K562 (cell line): Measurements from ENCODE around the gene HOMEZ. TPM values are rescaled to one million over a fixed set of nuclear protein-coding genes. Genes with fewer than 3 reads are reported as not detected.
A peak's percentile ranks its signal among the peaks of the same experiment; 100 is the strongest.

Experiments
- ATAC-seq: fragments of 200-7000 bp; cut with Tn5 transposase; 3 replicates; pipeline ENCODE4 v1.9.1; 2020; ENCODE audit warnings: moderate library complexity
- BruUV-seq: library from RNA; stranded (reverse); fragments of 400-500 nt; replicated peaks from 2 replicates; lab custom pipeline; 2021; lab: Mats Ljungman, UMichigan
- CTCF ChIA-PET: fragments of 300-600 bp; formaldehyde crosslinking; extraction: SDS; loops from one replicate; lab custom pipeline; 2021; ENCODE audit warnings: low intra/inter-chr PET ratio; lab: Yijun Ruan, JAX
- POLR2A ChIA-PET: fragments of 300-600, 350-650 bp; sonication (Branson Sonifier 250); formaldehyde crosslinking; extraction: SDS; loops from one replicate; lab custom pipeline; 2021; ENCODE audit warnings: antibody characterized with exemption, inconsistent platforms; lab: Yijun Ruan, JAX
- DNase-seq, 4 experiments: peaks; one replicate each; pipeline versions ENCODE4 v3.0.0 to v3.0.0-alpha.2; 2011 to 2018; ENCODE audit warnings: low spot score in 3 of 4, mixed read lengths in 3 of 4; ENCODE audit errors: extremely low read depth in 1 of 4
- FAIRE-seq: peaks from 2 replicates; lab custom pipeline; 2011; peaks lifted over from hg19 to GRCh38; lab: Jason Lieb, UNC
- H2AFZ ChIP-seq: 2 replicates; pipeline ENCODE4 v1.6.0; 2011; ENCODE audit warnings: low read depth, low read length, control low read depth, inconsistent platforms
- H3K27ac ChIP-seq: fragments of 200-600 bp; 3 replicates; pipeline ENCODE4 v1.8.0; 2011; ENCODE audit warnings: low read depth, mild to moderate bottlenecking, control low read depth, inconsistent platforms, low read length, moderate library complexity, mixed read lengths; ENCODE audit errors: extremely low read depth
- H3K27me3 ChIP-seq, 2 experiments: fragments of 300-600 bp in 1 of 2; 2 replicates in 1 of 2; 3 replicates in 1 of 2; pipeline versions ENCODE4 v1.6.0 to v1.8.0; 2011; ENCODE audit warnings: inconsistent platforms in 2 of 2, low read length in 2 of 2, mild to moderate bottlenecking in 1 of 2, mixed read lengths in 1 of 2, moderate library complexity in 1 of 2; ENCODE audit not compliant: control insufficient read depth in 2 of 2, insufficient read depth in 2 of 2
- H3K36me3 ChIP-seq: fragments of 300-600 bp; 3 replicates; pipeline ENCODE4 v1.8.0; 2011; ENCODE audit warnings: mild to moderate bottlenecking, low read length, inconsistent platforms; ENCODE audit not compliant: control insufficient read depth, insufficient read depth
- H3K4me1 ChIP-seq, 2 experiments: fragments of 200-600 bp in 1 of 2; replicated peaks in 1 of 2; 2 replicates in 1 of 2; 3 replicates in 1 of 2; pipeline versions ENCODE4 v1.5.1 to v1.8.0; 2011; ENCODE audit warnings: inconsistent platforms in 2 of 2, low read length in 2 of 2, mild to moderate bottlenecking in 1 of 2, mixed read lengths in 1 of 2, moderate library complexity in 1 of 2; ENCODE audit not compliant: control insufficient read depth in 2 of 2, insufficient read depth in 2 of 2
- H3K4me2 ChIP-seq: 2 replicates; pipeline ENCODE4 v1.6.1; 2011; ENCODE audit warnings: low read length, control low read depth, inconsistent platforms, mixed read lengths; ENCODE audit not compliant: insufficient read depth
- H3K4me3 ChIP-seq: fragments of 200-600 bp; sonication (generic), shearing (Covaris generic); 2 replicates; pipeline ENCODE4 v1.5.1; 2016; ENCODE audit warnings: control low read depth, inconsistent platforms
- H3K79me2 ChIP-seq: fragments of 200-600 bp; 3 replicates; pipeline ENCODE4 v1.8.0; 2011; ENCODE audit warnings: low read length, inconsistent platforms; ENCODE audit not compliant: control insufficient read depth, insufficient read depth
- H3K9ac ChIP-seq, 2 experiments: 2 replicates each; pipeline versions ENCODE4 v1.6.0 to v1.6.1; 2011; ENCODE audit warnings: low read depth in 2 of 2, low read length in 2 of 2, control low read depth in 1 of 2, inconsistent platforms in 1 of 2, mild to moderate bottlenecking in 1 of 2, mixed read lengths in 1 of 2; ENCODE audit not compliant: insufficient read depth in 1 of 2
- H3K9me1 ChIP-seq: one replicate; pipeline ENCODE4 v1.6.0; 2011; ENCODE audit warnings: inconsistent platforms, mild to moderate bottlenecking, low read length, moderate library complexity; ENCODE audit not compliant: control insufficient read depth, insufficient read depth
- H3K9me3 ChIP-seq: replicated peaks from 2 replicates; pipeline ENCODE4 v1.5.1; 2011; ENCODE audit warnings: low read depth, low read length, inconsistent platforms; ENCODE audit not compliant: control insufficient read depth, insufficient read depth
- H4K20me1 ChIP-seq: replicated peaks from 2 replicates; pipeline ENCODE4 v1.6.1; 2011; ENCODE audit warnings: low read length, inconsistent platforms, mixed read lengths; ENCODE audit not compliant: control insufficient read depth, insufficient read depth
- C11orf30 ChIP-seq: fragments of 450-650 bp; IDR thresholded peaks from 2 replicates; pipeline ENCODE4 v1.6.1; 2016; ENCODE audit warnings: low read depth, mild to moderate bottlenecking
- ID3 ChIP-seq, 2 experiments: fragments of 250-450 bp in 1 of 2; fragments of 450-650 bp in 1 of 2; sonication (Bioruptor Pico) in 1 of 2; IDR thresholded peaks; 2 replicates each; pipeline versions ENCODE4 v1.6.1 to v1.8.0; 2016 to 2021; ENCODE audit warnings: mild to moderate bottlenecking in 2 of 2, moderate library complexity in 2 of 2, missing compliant biosample characterization in 1 of 2, missing genetic modification characterization in 1 of 2
- MTA1 ChIP-seq: fragments of 450-650 bp; IDR thresholded peaks from 2 replicates; pipeline ENCODE4 v1.6.1; 2017; ENCODE audit warnings: borderline replicate concordance
- SAP30 ChIP-seq: fragments of 200-600 bp; sonication (generic); IDR thresholded peaks from 2 replicates; pipeline ENCODE4 v1.6.1; 2012; ENCODE audit warnings: borderline replicate concordance, low read depth, mild to moderate bottlenecking, moderate library complexity, low read length, control low read depth, inconsistent platforms; ENCODE audit not compliant: insufficient read depth, poor library complexity, severe bottlenecking
- SMARCA5 ChIP-seq: fragments of 450-650 bp; IDR thresholded peaks from 2 replicates; pipeline ENCODE4 v1.6.1; 2016
- ZBTB2 ChIP-seq: fragments of 450-650 bp; IDR thresholded peaks from 2 replicates; pipeline ENCODE4 v1.6.1; 2016; ENCODE audit warnings: antibody characterized with exemption
- ZNF696 ChIP-seq: fragments of 250-450 bp; sonication (Bioruptor Pico); conservative IDR thresholded peaks from 2 replicates; pipeline ENCODE4 v1.4.0; 2020; ENCODE audit warnings: mild to moderate bottlenecking, moderate library complexity
- WGBS: fragments of 100-300 bp; shearing (Covaris generic); methylation state at CpG from one replicate; pipeline ENCODE4 v1.1.6; 2016; ENCODE audit warnings: low coverage, mixed read lengths; ENCODE audit not compliant: insufficient coverage; ENCODE audit errors: missing lambda C conversion rate; 5-methylcytosine and 5-hydroxymethylcytosine counted together
- in situ Hi-C: fragments of 300-500 bp; cut with MboI; formaldehyde crosslinking; loops from 4 replicates; pipeline ENCODE4 v1.15.0; 2018; ENCODE audit warnings: inconsistent platforms, mixed read lengths
- intact Hi-C: fragments of 100-400 bp; cut with micrococcal nuclease; formaldehyde crosslinking; loops from 2 replicates; pipeline ENCODE4 v1.14.2; 2022
- polyA plus RNA-seq, 8 experiments: library from polyadenylated mRNA; depleted of rRNA in 4 of 8; stranded (reverse) in 5 of 8; unstranded in 3 of 8; fragments of >200 nt; fragmentation: Nextera tagmentation in 2 of 8; fragmentation: Illumina TruSeq in 1 of 8; extraction: Ambion mirVana in 2 of 8; extraction: Trizol in 1 of 8; gene quantifications; 2 replicates each; pipeline versions ENCODE4 v1.2.1 to v1.2.3, GENCODE V29; 2011 to 2014; ENCODE audit warnings: inconsistent platforms in 1 of 8, missing spikeins in 1 of 8
- total RNA-seq, 7 experiments: library from RNA; depleted of rRNA in 6 of 7; stranded (reverse); fragments of >200 nt in 6 of 7; fragmentation: Illumina TruSeq in 2 of 7; extraction: Trizol in 2 of 7; gene quantifications; 2 replicates each; pipeline versions ENCODE4 v1.2.1 to v1.2.3, GENCODE V29; 2011 to 2021; ENCODE audit warnings: low replicate concordance in 1 of 7
- TF ChIP-seq, protein P1 (sequence below): conservative IDR thresholded peaks from 2 replicates; pipeline ENCODE4 v1.6.1; 2011; ENCODE audit warnings: low read depth, mild to moderate bottlenecking, low read length; ENCODE audit not compliant: control insufficient read depth
- TF ChIP-seq, protein P2 (sequence below): fragments of 450-650 bp; IDR thresholded peaks from 2 replicates; pipeline ENCODE4 v1.6.1; 2014; ENCODE audit warnings: low read depth, mild to moderate bottlenecking, moderate library complexity, borderline replicate concordance

The HOMEZ gene
- total and polyA plus RNA-seq, 9 of the 15 experiments (the other 6 are each of a cell fraction or from before 2014, with no cell fraction given), result 3.0 to 30.2 (median 16.9) TPM

DNA sequence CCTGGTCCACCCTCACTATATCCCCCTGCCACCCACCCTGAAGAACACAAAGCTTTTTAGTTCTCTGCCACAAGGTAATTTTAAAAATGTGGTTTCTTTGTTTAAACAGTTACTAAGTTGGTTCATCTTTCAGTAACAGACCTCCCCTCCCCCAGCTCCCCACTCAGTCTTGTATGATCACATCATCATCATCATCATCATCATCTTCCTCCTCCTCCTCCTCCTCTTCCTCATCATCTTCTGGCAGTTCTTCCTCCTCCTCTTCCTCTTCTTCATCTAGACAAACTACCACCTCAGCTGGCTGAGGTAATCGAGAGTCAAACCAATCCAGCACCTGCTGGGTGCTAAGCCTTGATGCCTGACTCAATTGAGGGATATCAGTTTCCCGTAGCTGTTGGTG is 10.5 kb downstream of the HOMEZ start:
- Histone ChIP-seq H2AFZ (no peak overlapping the region), H3K9me1 (no peaks in the 10 kb centered on the region), H3K9ac (no peak overlapping the region), H3K79me2 (peaks cover 9% of the 10 kb centered on the region; the same call in 2 of the 3 replicates), H3K4me2 (no peak overlapping the region), H3K27me3 (no peaks in the 10 kb centered on the region), H3K4me1 (peaks cover 20 to 26% of the 10 kb centered on the region in 2 experiments; a peak in 4 of 5 replicates), H3K36me3 (peaks cover 13% of the 10 kb centered on the region; the same call in 2 of the 3 replicates), H4K20me1 (no peaks in the 10 kb centered on the region), H3K9me3 (no peaks in the 10 kb centered on the region), H3K27ac (no peak overlapping the region), H3K4me3 (no peak overlapping the region)
- FAIRE-seq, result no peak
- in situ Hi-C loops, result no loop called here
- ATAC-seq, result no peak
- POLR2A ChIA-PET, result interaction anchor here (0.6 to 0.7 kb wide), 5 partner anchors 36 to 145 kb away, joined by 3 read pairs; no protein-coding TSS in a partner anchor
- BruUV-seq, result no TSS peak
- CTCF ChIA-PET, result no interaction called here
- no peak for DNase-seq
- 75% methylated on average over 2 of the region's 2 CpGs for WGBS
- intact Hi-C loops, result no loop called here
- 0 out of 2 replicates have a peak, but pooled peaks have one; percentile 32 for TF ChIP-seq MTA1
- no peak for TF ChIP-seq ID3 (CRISPR knock-in tag; IDR thresholded peaks at IDR 0.05)
- TF ChIP-seq ID3 (tag; IDR thresholded peaks at IDR 0.05), result no peak

- Histone ChIP-seq H3K4me1 (peaks cover 2 to 3% of the 10 kb centered on the region in 2 experiments; a peak in 2 of 5 replicates), H3K79me2 (no peaks in the 10 kb centered on the region), H3K27me3 (no peaks in the 10 kb centered on the region), H3K9me3 (no peaks in the 10 kb centered on the region), H3K4me3 (no peak overlapping the region), H3K27ac (no peak overlapping the region), H3K9me1 (no peaks in the 10 kb centered on the region), H4K20me1 (no peaks in the 10 kb centered on the region), H3K4me2 (no peak overlapping the region), H2AFZ (no peak overlapping the region; the same call in 1 of the 2 replicates), H3K9ac (no peak overlapping the region), H3K36me3 (no peaks in the 10 kb centered on the region)
- ChIA-PET POLR2A (interaction anchor here (1.2 to 1.7 kb wide), 5 partner anchors 9 to 57 kb away, joined by 3 to 6 read pairs (median 4); no protein-coding TSS in a partner anchor), CTCF (interaction anchor here (0.7 kb wide), 1 partner anchor 53 kb away, joined by 6 read pairs; no protein-coding TSS in a partner anchor)
- ATAC-seq, result no peak
- intact Hi-C loops, result loop anchor here (10.0 kb wide), 1 partner anchor 494 kb away; no protein-coding TSS in a partner anchor
- no peak for FAIRE-seq
- no TSS peak for BruUV-seq
- no peak for DNase-seq
- in situ Hi-C loops, result loop anchor here (10.0 kb wide), 2 partner anchors 116 to 296 kb away; partner anchors contain the start of gene AP1G2
- WGBS, result 69% methylated on average over 7 of the region's 7 CpGs
- TF ChIP-seq, protein P1, sequence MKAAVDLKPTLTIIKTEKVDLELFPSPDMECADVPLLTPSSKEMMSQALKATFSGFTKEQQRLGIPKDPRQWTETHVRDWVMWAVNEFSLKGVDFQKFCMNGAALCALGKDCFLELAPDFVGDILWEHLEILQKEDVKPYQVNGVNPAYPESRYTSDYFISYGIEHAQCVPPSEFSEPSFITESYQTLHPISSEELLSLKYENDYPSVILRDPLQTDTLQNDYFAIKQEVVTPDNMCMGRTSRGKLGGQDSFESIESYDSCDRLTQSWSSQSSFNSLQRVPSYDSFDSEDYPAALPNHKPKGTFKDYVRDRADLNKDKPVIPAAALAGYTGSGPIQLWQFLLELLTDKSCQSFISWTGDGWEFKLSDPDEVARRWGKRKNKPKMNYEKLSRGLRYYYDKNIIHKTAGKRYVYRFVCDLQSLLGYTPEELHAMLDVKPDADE, result no peak
- no peak for TF ChIP-seq SMARCA5
- no peak for TF ChIP-seq ZNF696 (CRISPR knock-in tag)
- TF ChIP-seq, protein P2, sequence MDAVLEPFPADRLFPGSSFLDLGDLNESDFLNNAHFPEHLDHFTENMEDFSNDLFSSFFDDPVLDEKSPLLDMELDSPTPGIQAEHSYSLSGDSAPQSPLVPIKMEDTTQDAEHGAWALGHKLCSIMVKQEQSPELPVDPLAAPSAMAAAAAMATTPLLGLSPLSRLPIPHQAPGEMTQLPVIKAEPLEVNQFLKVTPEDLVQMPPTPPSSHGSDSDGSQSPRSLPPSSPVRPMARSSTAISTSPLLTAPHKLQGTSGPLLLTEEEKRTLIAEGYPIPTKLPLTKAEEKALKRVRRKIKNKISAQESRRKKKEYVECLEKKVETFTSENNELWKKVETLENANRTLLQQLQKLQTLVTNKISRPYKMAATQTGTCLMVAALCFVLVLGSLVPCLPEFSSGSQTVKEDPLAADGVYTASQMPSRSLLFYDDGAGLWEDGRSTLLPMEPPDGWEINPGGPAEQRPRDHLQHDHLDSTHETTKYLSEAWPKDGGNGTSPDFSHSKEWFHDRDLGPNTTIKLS, result no peak
- TF ChIP-seq C11orf30, result peak; percentile 47; the same call in 1 of the 2 replicates
- no peak for TF ChIP-seq ZBTB2
- no peak for TF ChIP-seq SAP30
Measured at GRCh38 chr14:23269193-23269592, 16.7 kb downstream of the HOMEZ start.
